ENCODE data around the gene PDHB.

The PDHB gene

GRCh38 chr3:58383476-58383875 is 50.2 kb downstream of the PDHB start:
- no peak for DNase-seq (ENCODE audit: low read depth in 1 of 2, low spot score in 1 of 2)
- H3K27ac ChIP-seq (replicated peaks), result no peak overlapping the region
- TF ChIP-seq GABPA (IDR thresholded peaks at IDR 0.05; ENCODE audit: low read depth) (no peak), POLR2AphosphoS5 (IDR thresholded peaks at IDR 0.05; ENCODE audit: low read depth) (no peak), SPI1 (IDR thresholded peaks at IDR 0.05; ENCODE audit: borderline replicate concordance, low read depth) (no peak), REST (IDR thresholded peaks at IDR 0.05; ENCODE audit: insufficient replicate concordance, low read depth) (no peak), CTCF (IDR thresholded peaks at IDR 0.05; ENCODE audit: insufficient read depth, low read length) (no peak)
- H3K27me3 ChIP-seq (ENCODE audit: insufficient read depth, poor library complexity, severe bottlenecking), result no peaks in the 10 kb centered on the region
- no peak overlapping the region for H3K4me3 ChIP-seq (replicated peaks; ENCODE audit: insufficient read depth, low read length)

- Histone ChIP-seq H3K27ac (replicated peaks) (peak overlapping the region; percentile 18; the same call in 1 of the 2 replicates), H3K4me3 (replicated peaks; ENCODE audit: insufficient read depth, low read length) (no peak overlapping the region), H3K27me3 (ENCODE audit: insufficient read depth, poor library complexity, severe bottlenecking) (no peaks in the 10 kb centered on the region)
- TF ChIP-seq POLR2AphosphoS5 (IDR thresholded peaks at IDR 0.05; ENCODE audit: low read depth), result no peak
- no peak for TF ChIP-seq SPI1 (IDR thresholded peaks at IDR 0.05; ENCODE audit: borderline replicate concordance, low read depth)
- TF ChIP-seq CTCF (IDR thresholded peaks at IDR 0.05; ENCODE audit: insufficient read depth, low read length), result no peak
- TF ChIP-seq REST (IDR thresholded peaks at IDR 0.05; ENCODE audit: insufficient replicate concordance, low read depth), result no peak
- TF ChIP-seq GABPA (IDR thresholded peaks at IDR 0.05; ENCODE audit: low read depth), result no peak
- no peak for DNase-seq (ENCODE audit: low read depth in 1 of 2, low spot score in 1 of 2)
Observed at GRCh38 chr3:58379351-58380073, 54.1 kb downstream of the PDHB start.

GRCh38 chr3:58377750-58378149 is 55.9 kb downstream of the PDHB start:
- H3K4me3 ChIP-seq (replicated peaks; ENCODE audit: insufficient read depth, low read length), result no peak overlapping the region
- H3K27ac ChIP-seq (replicated peaks), result no peak overlapping the region
- TF ChIP-seq GABPA (IDR thresholded peaks at IDR 0.05; ENCODE audit: low read depth) (no peak), REST (IDR thresholded peaks at IDR 0.05; ENCODE audit: insufficient replicate concordance, low read depth) (no peak), SPI1 (IDR thresholded peaks at IDR 0.05; ENCODE audit: borderline replicate concordance, low read depth) (no peak), POLR2AphosphoS5 (IDR thresholded peaks at IDR 0.05; ENCODE audit: low read depth) (no peak), CTCF (IDR thresholded peaks at IDR 0.05; ENCODE audit: insufficient read depth, low read length) (no peak)
- no peak for DNase-seq (ENCODE audit: low read depth in 1 of 2, low spot score in 1 of 2)
- no peaks in the 10 kb centered on the region for H3K27me3 ChIP-seq (ENCODE audit: insufficient read depth, poor library complexity, severe bottlenecking)
